Jurkat, Clone E6-1 (cell line): Measurements from ENCODE around the gene PRADC1.

Source experiments
- DNase-seq: peaks from one replicate; pipeline ENCODE4 v3.0.0-alpha.2; 2011; ENCODE audit warnings: low read depth, low spot score
- H3K4me3 ChIP-seq: 2 replicates; pipeline ENCODE4 v1.5.1; 2011; ENCODE audit warnings: mild to moderate bottlenecking, low read length, control low read depth, moderate library complexity

The PRADC1 gene

GRCh38 chr2:73259704-73260337 is 26.8 kb upstream of the PRADC1 start:
- no peak overlapping the region for H3K4me3 ChIP-seq
- DNase-seq, result no peak

- no peak for DNase-seq
- H3K4me3 ChIP-seq, result no peak overlapping the region
Observed at GRCh38 chr2:73259276-73259675, 26.2 kb upstream of the PRADC1 start.

DNA sequence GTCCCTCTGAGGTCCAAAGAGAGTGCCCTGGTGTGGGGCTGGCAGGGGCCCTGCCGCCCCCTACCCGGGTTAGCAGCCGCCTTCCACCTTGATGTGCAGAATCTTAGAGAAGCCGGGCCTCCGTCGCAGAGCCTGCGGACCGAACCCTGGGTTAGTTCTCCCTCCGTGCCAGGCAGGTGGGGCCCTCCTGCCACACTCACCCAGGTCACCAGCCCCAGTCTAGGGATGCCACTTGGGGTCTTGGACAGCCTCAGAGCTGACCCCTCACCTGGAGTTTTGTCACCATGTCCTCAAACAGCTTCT is 25.8 kb upstream of the PRADC1 start:
- H3K4me3 ChIP-seq, result no peak overlapping the region
- no peak for DNase-seq

DNA sequence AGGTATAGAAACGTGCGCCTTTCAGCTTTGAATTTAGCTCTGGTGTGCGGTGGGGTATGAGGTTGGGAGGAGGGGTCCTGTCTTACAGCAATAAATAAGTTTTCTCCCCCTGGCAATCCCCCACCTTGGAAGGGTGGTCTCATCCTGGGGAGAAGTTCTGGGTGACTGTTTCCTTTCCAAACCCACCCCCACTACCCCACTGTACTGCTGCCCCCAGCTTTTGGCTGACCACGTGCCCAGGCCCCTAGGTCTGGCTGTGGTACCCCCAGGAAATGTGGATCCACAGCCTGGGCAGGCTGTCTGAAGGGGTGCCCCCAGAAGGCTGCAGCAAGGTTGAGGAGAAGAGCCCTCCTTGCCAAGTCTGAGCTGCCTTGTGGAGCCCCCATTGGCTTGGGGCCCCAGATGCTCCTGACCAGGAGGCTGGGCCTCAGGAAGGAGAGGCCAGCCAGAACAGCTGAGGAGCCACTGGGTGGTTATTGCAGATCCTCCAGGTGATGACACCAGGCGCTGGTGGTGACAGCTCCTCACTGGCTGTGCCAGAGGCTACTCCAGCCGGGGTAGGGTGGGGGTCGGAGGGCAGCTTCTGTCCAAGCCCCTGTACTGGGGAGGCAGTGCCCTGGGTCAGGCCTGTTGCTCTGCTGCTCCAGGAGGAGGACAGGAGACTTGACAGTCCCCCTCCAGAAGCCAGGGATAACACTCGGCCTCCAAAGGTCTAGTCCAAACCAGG is 25.3 kb upstream of the PRADC1 start:
- DNase-seq, result no peak
- H3K4me3 ChIP-seq, result no peak overlapping the region

DNA sequence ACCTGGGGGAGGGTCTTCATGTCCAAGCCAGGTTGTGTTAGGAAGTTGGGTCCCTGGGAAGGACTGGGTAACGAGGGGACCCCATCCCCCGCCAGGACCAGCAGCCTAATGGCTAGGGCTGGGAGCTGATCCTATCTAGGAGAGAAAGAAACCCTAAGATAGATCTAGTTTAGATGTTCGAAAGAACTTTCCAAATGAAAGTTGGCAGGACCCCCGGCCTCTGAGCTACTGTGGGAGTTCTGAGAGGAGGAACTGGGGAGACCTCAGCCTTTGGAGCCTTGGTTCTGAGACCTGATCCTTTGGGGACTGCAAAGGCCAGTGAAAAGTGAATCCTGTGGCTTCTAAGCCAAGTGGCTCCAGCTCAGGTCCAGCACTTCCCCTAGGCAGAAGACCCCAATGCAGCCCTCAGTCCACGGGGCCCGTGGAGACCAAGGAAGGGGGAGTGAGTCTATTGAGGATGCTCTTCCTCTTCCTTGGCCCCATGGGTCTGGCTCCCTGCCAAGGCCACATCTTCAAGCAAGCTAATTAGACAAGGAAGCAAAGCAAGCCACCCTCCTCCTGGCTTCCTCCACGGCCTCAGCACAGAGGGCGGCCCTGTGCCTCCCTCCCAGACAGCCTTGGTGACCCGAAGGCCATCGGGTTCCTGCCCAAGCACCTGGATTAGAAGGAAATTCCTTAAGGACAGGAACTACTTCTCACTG is 24.5 kb upstream of the PRADC1 start:
- peak; percentile 35 for DNase-seq
- no peak overlapping the region for H3K4me3 ChIP-seq

DNA sequence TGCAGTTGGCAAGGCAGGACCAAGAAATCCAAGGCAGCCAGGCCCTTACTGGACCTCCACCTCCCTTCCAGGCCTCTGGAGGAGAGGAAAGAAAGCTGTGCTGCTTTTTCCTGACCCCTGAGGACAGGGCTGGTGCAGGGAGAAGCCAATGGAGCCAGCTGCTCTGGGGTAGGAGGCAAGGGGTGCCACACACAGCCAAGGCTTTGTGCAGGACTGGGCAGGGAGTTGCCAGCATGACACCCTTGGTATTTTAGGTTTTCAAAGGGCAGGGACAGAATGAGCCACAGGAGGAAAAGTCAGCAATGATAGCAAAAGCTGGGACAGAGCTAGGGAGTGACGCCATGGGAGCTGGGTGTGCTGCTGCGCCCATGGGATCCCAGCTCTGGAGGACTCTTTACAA is 24.0 kb upstream of the PRADC1 start:
- H3K4me3 ChIP-seq, result no peak overlapping the region
- no peak for DNase-seq

GRCh38 chr2:73256618-73256922 is 23.5 kb upstream of the PRADC1 start:
- no peak for DNase-seq
- no peak overlapping the region for H3K4me3 ChIP-seq

- H3K4me3 ChIP-seq, result no peak overlapping the region
- no peak for DNase-seq
Observed at GRCh38 chr2:73255907-73256617, 23.0 kb upstream of the PRADC1 start.

GRCh38 chr2:73255007-73255644 is 22.1 kb upstream of the PRADC1 start:
- no peak for DNase-seq
- no peak overlapping the region for H3K4me3 ChIP-seq

- no peak for DNase-seq
- no peak overlapping the region for H3K4me3 ChIP-seq
Observed at GRCh38 chr2:73254343-73255006, 21.4 kb upstream of the PRADC1 start.

- no peak overlapping the region for H3K4me3 ChIP-seq
- DNase-seq, result no peak
Observed at GRCh38 chr2:73253901-73254300, 20.9 kb upstream of the PRADC1 start.

DNA sequence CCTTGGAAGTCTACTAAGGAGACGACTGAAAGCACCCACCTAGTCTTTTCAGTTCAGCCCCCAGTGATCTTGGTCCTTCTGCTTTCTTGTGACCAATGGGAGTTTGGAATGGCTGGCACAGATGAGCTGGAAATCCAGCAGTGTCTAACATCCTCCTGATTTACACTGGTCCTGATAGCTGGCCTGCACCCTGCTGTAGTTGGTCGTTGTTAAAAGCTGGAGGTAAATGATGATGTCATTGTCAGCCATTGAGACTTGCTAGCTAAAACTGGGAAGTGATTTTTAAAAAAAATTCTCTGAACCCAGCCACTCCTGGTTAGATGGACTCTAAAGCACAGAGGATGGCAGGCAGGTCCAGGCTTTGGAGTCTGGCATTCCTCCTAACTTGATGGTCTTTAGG is 20.4 kb upstream of the PRADC1 start:
- DNase-seq, result no peak
- no peak overlapping the region for H3K4me3 ChIP-seq

- no peak for DNase-seq
- H3K4me3 ChIP-seq, result no peak overlapping the region
Observed at GRCh38 chr2:73252238-73253027, 19.4 kb upstream of the PRADC1 start.

DNA sequence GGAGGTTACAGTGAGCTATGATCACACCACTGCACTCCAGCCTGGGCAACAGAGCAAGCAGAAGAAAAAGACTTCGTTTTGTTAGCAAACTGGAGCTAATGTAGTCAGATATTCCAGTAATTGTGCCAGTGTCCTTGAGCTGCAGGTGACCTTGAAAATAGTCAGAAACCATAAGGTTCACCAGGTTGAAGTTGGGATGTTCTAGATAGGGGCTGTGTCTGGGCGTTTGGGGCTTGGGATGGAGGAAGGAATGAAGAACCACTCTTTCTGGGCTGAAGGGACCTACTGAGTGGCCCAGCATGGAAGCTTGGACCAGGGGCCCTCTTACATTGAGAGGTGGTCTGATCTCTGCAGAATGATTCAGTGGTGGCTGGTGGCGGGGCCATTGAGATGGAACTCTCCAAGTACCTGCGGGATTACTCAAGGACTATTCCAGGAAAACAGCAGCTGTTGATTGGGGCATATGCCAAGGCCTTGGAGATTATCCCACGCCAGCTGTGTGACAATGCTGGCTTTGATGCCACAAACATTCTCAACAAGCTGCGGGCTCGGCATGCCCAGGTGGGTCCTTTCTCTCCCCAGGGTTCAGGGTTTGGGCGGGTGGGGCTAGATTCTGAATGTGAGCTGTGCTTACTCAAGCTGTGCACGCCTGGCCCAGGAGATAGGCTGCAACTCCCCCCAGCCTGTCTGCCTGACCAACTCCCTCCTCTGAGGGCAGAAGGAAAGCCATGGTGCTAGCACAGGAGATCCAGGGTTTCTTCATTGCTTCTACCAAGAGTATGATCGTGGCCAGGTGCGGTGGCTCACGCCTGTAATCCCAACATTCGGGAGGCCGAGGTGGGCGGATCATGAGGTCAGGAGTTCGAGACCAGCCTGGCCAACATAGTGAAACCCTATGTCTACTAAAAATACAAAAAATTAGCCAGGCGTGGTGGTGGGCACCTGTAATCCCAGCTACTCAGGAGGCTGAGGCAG is 18.1 kb upstream of the PRADC1 start:
- no peak for DNase-seq
- no peak overlapping the region for H3K4me3 ChIP-seq

GRCh38 chr2:73249636-73250035 is 16.6 kb upstream of the PRADC1 start:
- no peak for DNase-seq
- no peak overlapping the region for H3K4me3 ChIP-seq

- H3K4me3 ChIP-seq, result no peak overlapping the region
- DNase-seq, result no peak
Observed at GRCh38 chr2:73246850-73247249, 13.8 kb upstream of the PRADC1 start.

GRCh38 chr2:73244580-73244979 is 11.5 kb upstream of the PRADC1 start:
- no peak overlapping the region for H3K4me3 ChIP-seq
- DNase-seq, result no peak
